ENCODE measurements around the gene OR8A1.
"Not testable (repeated sequence)": the region's sequence is repeated elsewhere in the genome, so short reads cannot be mapped to it uniquely, and the experiment has no call there.

OR8A1 gene

DNA sequence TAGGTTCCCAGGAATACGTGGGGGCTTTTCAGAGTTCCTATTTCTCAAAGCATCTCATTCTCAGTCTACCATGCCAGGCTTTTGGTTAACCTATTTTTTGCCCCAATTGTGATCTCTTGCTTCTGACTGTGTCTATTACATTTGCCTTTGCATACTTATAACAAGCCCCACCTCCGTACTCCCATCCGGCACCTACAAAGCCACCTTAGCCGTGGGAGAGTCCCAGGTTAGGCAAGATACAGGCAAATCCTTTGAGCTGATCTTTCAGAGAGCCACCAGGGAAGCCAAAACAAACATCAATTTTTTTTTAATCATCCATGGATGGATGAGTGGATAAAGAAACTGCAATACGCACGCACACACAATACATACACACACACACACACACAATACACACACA is 22.8 kb downstream of the OR8A1 start:
- DNase-seq (ENCODE audit: low read depth in 4 of 4, low spot score in 1 of 4) = no peak

DNA sequence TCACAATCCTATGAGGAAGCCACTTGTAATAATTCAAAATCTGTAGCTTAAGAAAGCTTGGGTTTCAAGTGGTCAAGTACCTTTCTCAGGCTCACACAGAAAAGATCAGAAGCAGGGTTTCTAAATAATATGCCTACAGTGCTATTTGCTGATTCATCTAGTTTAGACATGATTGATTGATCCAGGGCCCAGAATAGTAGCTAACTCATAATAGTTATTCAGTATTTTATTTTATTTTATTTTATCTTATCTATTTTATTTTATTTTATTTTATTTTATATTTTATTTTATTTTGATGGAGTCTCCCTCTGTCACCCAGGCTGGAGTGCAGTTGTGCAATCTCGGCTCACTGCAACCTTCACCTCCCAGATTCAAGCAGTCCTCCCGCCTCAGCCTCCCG is 25.5 kb downstream of the OR8A1 start:
- DNase-seq (ENCODE audit: low read depth in 4 of 4, low spot score in 1 of 4) = no peak

DNA sequence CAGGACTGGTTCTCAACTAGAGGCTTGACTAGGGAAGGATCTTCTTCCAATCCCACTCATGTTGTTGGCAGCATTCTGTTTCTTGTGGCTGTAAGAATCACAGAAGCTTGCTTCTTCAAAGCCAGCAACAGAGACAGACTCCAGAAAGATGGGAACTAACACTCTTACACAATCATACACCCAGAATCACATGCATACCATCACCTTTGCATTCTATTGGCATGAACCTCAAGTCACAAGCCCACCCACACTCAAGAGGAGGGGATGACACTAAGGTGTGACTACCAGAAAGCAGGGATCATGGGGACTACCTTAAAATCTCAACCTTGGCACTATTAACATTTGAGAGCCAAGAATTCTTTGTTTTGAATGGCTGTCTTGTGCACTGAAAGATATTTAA is 27.8 kb downstream of the OR8A1 start:
- DNase-seq (ENCODE audit: low read depth in 4 of 4, low spot score in 1 of 4) = no peak

DNA sequence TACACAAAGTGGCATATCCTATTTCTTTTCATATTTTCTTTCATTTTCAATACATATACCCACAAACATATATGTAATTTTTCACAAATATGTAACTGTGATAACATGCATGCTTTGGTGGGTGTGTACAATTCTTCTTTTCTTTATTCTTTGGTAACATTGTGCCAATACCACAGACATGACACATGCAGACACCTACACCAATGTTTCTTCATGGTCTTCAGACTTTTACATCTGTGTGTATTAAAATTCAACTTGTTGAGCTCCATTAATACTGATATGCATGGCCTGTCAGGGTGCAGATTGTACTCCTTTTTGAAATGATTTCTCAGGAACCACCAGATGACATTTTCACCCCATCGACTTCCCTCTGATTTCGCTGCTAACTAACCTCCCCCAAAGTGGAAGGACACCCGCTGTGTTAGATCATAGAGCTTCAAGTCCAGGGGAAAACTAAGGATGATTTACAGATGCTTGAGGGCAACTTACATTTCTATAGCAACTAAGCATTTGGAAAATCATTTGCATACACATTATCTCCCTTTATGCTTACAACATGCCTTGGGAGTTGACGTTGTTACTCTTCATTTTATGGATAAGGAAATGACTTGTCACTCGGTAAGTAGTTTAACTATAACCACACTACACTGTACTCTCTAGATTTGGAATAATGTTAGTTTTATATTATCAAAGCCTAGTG is 31.0 kb downstream of the OR8A1 start:
- DNase-seq (ENCODE audit: low read depth in 4 of 4, low spot score in 1 of 4) = no peak

DNA sequence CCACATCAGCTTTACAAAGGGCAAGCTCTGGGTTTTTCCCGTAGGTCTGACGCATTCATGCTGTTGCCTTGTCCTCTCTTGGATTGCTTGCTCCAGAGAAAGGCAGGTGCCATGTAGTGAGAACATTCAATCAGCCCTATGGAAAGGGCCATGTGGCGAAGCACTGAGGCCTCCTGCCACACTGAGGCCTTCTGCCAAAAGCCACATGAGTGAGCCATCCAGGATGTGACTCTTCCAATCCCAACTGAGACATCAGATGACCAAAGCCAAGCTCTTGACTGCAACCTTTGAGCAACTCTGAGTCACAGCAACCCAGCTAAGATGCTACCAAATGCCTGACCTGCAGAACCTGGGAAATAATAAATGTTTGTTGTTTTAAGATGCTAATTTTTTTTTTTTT is 32.4 kb downstream of the OR8A1 start:
- no peak for DNase-seq (ENCODE audit: low read depth in 4 of 4, low spot score in 1 of 4)

DNA sequence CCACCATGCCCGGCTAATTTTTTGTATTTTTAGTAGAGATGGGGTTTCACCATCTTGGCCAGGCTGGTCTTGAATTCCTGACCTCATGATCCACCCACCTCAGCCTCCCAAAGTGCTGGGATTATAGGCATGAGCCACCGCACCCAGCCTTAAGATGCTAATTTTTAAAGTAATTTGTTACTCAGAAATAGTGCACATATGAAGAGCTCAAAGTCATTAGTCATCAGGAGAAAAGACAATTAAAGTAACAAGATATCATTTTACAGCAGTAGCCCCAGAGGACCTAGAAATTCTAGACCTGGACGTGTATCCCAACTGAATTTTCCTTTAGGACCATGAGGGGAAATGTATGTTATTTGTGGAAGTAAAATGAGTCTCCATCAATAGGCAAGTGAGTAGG is 32.9 kb downstream of the OR8A1 start:
- not testable (repeated sequence) for DNase-seq (ENCODE audit: low read depth in 4 of 4, low spot score in 1 of 4)

DNA sequence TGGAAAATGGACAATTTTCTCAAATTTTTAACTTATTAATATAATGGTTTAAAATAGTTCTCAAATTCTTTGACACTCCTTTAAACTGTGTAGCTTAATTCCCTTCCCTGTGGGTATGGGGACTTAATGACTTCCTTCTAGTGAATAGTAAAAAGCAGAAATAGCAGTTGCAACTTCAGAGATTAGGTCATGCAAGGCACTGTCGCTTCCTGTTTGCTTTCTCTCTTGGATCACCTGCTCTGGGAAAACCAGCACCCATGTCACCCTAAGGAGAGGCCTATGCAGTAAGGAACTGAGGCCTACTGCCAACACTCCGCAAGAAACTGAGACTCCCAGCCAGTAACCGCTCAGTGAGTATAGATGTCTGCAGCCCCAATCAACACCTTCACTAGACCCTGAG is 35.9 kb downstream of the OR8A1 start:
- no peak for DNase-seq (ENCODE audit: low read depth in 4 of 4, low spot score in 1 of 4)

DNA sequence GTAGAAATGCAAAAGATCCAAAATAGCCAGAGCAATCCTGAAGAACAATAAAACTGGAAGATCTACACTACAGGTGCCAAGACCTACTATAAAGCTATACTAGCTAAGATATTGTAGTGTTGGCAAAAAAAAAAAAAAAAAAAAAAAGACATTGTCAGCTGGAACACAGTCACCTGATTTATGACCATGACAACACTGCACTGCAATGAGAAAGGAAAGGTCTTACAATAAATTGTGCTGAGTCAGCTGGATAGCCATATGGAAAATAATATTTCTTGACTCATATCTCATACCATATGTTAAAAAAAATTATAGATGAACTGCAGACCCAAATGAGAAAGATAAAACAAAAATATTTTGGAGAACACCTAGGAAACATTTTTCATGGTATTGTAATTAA is 38.4 kb downstream of the OR8A1 start:
- no peak for DNase-seq (ENCODE audit: low read depth in 4 of 4, low spot score in 1 of 4)

DNA sequence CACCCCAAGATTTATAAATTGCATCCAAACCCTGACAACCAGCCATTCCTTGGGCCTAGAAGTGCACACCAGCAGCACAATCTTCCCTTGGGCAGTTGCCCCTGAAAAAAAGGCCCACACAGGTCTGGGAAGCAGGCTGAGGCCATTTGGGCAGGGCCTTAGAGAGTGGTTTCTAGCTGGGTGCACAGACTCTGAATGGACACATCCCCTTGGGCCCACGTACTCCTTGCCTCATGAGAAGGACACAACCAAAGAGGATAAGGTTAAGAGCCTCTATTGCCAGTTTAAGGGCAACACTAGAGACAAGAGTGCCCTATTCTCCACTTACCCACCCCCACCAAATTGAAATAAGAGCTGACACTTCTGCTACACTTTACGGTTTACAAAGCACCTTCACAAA is 40.5 kb downstream of the OR8A1 start:
- no peak for DNase-seq (ENCODE audit: low read depth in 4 of 4, low spot score in 1 of 4)

DNA sequence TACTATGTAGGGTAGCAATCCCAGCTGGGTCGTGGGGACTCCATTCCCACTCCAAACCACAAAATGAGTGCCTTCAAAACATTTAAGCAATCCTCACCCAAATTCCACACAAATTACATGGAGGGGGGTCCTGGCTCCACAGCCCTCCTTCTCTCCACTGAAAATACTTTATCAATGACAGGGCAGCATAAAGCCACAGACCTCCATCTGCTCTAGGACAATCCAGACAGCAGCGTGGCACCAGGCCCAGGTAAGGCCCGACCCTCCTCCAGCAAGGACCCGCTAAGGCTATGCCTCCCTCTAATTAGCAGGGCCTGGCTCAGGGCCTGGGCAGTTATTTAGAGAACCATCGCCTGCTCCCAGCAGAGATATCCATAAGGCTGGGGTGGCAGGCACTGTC is 41.3 kb downstream of the OR8A1 start, which contains the start of gene PANX3:
Gene PANX3, plus strand, starts transcription at position 365 of the 400 bp plus-strand sequence. CDS start 129 bp downstream, outside the sequence.
- DNase-seq (ENCODE audit: low read depth in 4 of 4, low spot score in 1 of 4) = no peak

DNA sequence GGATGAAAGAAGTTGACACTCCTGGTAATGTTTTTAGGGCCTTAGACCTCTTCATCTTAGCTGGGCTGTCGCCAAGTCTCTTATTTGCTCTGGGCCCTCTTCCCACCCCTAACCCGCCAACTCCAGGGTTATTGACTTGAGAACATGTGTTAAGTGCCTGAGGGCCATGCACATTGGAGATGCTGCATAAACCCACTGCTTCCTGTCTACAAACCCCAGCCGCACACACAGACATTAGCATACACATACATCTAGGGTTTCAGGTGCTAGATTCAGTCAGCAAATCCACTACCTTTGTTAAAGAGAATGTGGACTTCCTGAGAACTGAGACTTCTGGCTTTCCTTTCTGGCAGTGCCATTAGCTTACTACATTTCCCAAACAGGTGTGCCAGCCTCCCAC is 42.2 kb downstream of the OR8A1 start:
- peak in 1 of 4 experiments; percentile 3 for DNase-seq (ENCODE audit: low read depth in 4 of 4, low spot score in 1 of 4)

DNA sequence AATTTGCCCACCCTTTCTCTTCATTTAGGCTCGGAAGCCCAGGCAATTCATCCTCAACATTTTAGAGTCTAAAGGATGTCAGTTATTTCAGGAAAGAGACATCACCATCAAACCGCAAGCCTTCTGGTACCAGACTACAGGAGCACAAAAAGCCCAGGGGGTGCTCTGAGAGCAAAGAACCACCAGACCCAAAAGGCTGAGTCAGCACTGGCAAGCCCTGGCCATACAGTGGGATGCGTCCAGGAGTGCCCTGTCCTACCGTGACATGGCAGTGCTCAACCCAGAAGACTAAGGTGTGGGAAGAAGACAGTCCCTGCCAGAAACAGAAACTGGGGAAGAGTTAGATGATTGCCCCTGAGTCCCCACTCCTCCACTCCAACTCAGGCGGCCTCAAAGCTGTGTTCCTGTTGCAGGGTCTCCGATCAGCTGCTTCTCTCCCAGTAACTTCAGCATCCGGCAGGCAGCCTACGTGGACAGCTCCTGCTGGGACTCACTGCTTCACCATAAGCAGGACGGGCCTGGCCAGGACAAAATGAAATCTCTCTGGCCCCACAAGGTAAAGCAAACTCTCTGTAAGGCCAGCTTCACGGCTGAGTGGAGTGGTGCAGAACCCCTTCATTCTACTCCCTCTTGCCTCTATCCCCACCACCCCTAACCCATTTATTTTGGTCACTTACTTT is 42.9 kb downstream of the OR8A1 start:
- DNase-seq (ENCODE audit: low read depth in 4 of 4, low spot score in 1 of 4) = no peak

DNA sequence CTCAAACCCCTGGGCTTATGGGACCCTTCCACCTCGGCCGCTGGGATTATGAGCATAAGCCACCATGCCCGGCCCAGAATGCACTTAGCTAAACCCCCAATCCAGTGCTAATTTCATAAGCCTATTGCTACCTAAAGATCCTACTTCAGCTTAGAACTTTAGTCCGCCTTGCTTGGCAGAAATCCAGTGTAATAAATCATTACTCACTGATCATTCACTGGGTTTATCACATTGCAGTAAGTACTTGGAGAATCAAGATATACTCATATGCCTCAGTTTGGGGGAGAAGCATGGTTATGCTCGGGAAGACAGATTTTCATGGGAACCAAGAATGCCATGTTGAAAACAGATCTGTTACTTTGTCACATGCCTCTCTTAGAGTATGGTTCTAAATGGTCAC is 49.1 kb downstream of the OR8A1 start:
- no peak for DNase-seq (ENCODE audit: low read depth in 4 of 4, low spot score in 1 of 4)
